Peyer's patch (tissue), 4 donors: ENCODE data around the gene SRRT. TPM values are rescaled to one million over a fixed set of nuclear protein-coding genes. Genes with fewer than 3 reads are reported as not detected.

Experiments used
- DNase-seq, 3 donors: peaks; one replicate each; pipeline ENCODE4 v3.0.0-alpha.2; 2017 to 2019
- H3K27ac ChIP-seq, 4 donors: fragments of 200-600 bp; sonication (generic); one replicate each; pipeline ENCODE4 v1.5.1; 2016 to 2019
- H3K27me3 ChIP-seq, 2 donors: fragments of 200-600 bp; sonication (generic); one replicate each; pipeline ENCODE4 v1.5.1; 2019
- H3K36me3 ChIP-seq, 3 donors: fragments of 200-600 bp; sonication (generic); one replicate each; pipeline ENCODE4 v1.5.1; 2016 to 2019
- H3K4me1 ChIP-seq, 4 donors: fragments of 200-600 bp; sonication (generic); one replicate each; pipeline ENCODE4 v1.5.1; 2016 to 2019
- H3K4me3 ChIP-seq, 4 donors: fragments of 200-600 bp; sonication (generic); 1 replicate in 3 of 4; 2 replicates in 1 of 4; pipeline ENCODE4 v1.5.1; 2016 to 2019; ENCODE audit warnings: mild to moderate bottlenecking in 1 of 4
- H3K9me3 ChIP-seq, 4 donors: fragments of 200-600 bp; sonication (generic); one replicate each; pipeline ENCODE4 v1.5.1; 2016 to 2019; ENCODE audit warnings: mild to moderate bottlenecking in 1 of 4
- POLR2A ChIP-seq, 2 donors: fragments of 450-650 bp; IDR thresholded peaks; one replicate each; pipeline ENCODE4 v1.5.1; 2017; ENCODE audit warnings: antibody characterized with exemption in 2 of 2, mild to moderate bottlenecking in 2 of 2, moderate library complexity in 2 of 2
- total RNA-seq, 4 donors: library from RNA; depleted of rRNA; stranded (reverse); fragments of >200 nt; gene quantifications; one replicate each; pipeline ENCODE4 v1.1.0, GENCODE V29; 2016
- TF ChIP-seq, protein P1 (sequence below), 6 experiments: fragments of 450-650 bp in 4 of 6; fragments of 200-600 bp in 2 of 6; sonication (generic) in 1 of 6; IDR thresholded peaks; one replicate each; pipeline ENCODE4 v1.5.1; 2017 to 2019; ENCODE audit warnings: antibody characterized with exemption in 6 of 6, mild to moderate bottlenecking in 3 of 6, moderate library complexity in 1 of 6

SRRT gene
- total RNA-seq, 4 donors from 2014 or later: 60.9 to 272 (median 113) TPM

DNA sequence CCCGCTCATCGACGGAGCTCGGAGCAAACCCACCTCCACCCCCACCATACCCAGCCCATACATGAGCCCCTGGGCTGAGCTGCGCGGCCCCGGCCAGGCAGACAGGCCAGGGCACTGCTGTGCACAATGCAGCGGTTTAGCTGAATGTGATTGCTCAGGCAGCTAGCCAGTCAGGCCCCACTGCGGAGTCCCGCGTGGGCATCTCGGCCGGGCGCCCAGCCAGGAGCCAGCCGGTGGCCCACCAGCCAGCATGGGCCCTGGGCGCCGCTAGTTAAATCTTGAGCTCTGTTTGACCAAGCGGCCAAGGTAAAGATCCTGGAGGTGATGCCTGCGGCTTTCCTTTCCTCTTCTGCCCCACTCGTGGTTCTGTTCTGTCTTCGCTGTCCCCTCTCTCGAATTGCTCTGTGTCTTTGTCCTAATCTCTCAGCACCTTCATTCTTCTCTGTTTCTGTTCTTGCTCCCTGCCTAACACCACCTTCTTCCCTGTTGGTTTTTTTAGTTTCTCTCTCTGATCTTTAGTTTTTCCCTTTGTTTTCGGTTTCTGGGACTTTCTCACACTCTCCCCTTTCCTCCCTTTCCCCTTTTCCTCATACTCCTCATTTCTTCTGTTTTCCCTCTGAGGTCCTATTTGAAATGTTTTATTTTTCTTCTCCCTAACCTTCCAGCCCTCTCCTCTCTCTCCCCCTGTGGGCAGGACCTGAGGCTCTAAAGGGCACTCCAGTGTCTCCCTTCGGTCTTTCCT, 8.1 kb downstream of the SRRT start:
- no peak for TF ChIP-seq POLR2A (IDR thresholded peaks at IDR 0.05)
- TF ChIP-seq, protein P1, sequence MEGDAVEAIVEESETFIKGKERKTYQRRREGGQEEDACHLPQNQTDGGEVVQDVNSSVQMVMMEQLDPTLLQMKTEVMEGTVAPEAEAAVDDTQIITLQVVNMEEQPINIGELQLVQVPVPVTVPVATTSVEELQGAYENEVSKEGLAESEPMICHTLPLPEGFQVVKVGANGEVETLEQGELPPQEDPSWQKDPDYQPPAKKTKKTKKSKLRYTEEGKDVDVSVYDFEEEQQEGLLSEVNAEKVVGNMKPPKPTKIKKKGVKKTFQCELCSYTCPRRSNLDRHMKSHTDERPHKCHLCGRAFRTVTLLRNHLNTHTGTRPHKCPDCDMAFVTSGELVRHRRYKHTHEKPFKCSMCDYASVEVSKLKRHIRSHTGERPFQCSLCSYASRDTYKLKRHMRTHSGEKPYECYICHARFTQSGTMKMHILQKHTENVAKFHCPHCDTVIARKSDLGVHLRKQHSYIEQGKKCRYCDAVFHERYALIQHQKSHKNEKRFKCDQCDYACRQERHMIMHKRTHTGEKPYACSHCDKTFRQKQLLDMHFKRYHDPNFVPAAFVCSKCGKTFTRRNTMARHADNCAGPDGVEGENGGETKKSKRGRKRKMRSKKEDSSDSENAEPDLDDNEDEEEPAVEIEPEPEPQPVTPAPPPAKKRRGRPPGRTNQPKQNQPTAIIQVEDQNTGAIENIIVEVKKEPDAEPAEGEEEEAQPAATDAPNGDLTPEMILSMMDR (IDR thresholded peaks at IDR 0.05): no peak
- H3K9me3 ChIP-seq: no peaks in the 10 kb centered on the region
- DNase-seq: no peak
- H3K4me3 ChIP-seq: no peak overlapping the region
- peaks cover 0 to 15% (median 10%) of the 10 kb centered on the region in 4 donors for H3K4me1 ChIP-seq
- peaks cover 0 to 99% (median 4%) of the 10 kb centered on the region in 3 donors for H3K36me3 ChIP-seq
- no peak overlapping the region for H3K27ac ChIP-seq
- no peaks in the 10 kb centered on the region for H3K27me3 ChIP-seq

- Histone ChIP-seq H3K4me1 (peaks cover 7 to 24% (median 22%) of the 10 kb centered on the region in 4 donors), H3K27ac (peak overlapping the region in 1 of 4 donors; percentile 20), H3K9me3 (no peaks in the 10 kb centered on the region), H3K27me3 (no peaks in the 10 kb centered on the region), H3K4me3 (no peak overlapping the region), H3K36me3 (peaks cover 0 to 87% (median 4%) of the 10 kb centered on the region in 3 donors)
- TF ChIP-seq POLR2A (IDR thresholded peaks at IDR 0.05): no peak
- TF ChIP-seq, protein P1 (IDR thresholded peaks at IDR 0.05): no peak
- peak in 1 of 3 donors; percentile 68 for DNase-seq
Observed at GRCh38 chr7:100884736-100885439, 10.0 kb downstream of the SRRT start.

DNA sequence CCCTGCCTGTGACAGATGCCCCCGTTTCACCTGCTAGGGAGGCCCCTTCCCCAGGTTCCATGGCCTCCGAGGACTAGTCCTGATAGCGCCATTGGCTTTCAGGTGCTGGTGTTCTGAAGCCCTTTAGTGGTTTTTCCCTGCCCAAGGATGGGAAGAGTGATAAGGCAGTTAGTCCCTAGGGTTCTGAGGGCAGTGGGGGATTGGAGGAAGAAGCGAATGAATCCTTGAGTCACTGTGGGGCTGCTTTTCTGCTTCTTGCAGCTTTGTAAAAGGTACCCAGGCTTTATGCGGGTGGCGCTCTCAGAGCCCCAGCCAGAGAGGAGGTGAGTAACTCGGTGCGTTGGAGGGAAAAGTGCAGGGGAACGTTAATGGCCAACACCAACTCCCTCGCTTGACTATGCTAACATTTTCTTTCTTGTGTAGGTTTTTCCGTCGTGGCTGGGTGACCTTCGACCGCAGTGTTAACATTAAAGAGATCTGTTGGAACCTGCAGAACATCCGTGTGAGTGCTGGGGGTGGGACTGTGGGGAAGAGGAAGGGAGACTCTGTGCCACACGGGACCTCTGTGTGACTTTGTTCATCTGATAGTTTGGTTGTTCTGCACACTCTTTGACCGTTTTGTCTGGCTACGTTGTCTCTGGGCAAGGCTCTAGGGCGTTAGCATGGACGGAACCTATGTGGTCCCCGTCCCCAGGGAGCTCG, 10.7 kb downstream of the SRRT start:
- no peak for TF ChIP-seq POLR2A (IDR thresholded peaks at IDR 0.05)
- TF ChIP-seq, protein P1 (IDR thresholded peaks at IDR 0.05): no peak
- DNase-seq: no peak
- Histone ChIP-seq H3K4me1 (peaks cover 7 to 30% (median 26%) of the 10 kb centered on the region in 4 donors), H3K9me3 (no peaks in the 10 kb centered on the region), H3K36me3 (peaks cover 0 to 80% (median 4%) of the 10 kb centered on the region in 3 donors), H3K27ac (peak overlapping the region in 1 of 4 donors; percentile 20), H3K27me3 (no peaks in the 10 kb centered on the region), H3K4me3 (no peak overlapping the region)

DNA sequence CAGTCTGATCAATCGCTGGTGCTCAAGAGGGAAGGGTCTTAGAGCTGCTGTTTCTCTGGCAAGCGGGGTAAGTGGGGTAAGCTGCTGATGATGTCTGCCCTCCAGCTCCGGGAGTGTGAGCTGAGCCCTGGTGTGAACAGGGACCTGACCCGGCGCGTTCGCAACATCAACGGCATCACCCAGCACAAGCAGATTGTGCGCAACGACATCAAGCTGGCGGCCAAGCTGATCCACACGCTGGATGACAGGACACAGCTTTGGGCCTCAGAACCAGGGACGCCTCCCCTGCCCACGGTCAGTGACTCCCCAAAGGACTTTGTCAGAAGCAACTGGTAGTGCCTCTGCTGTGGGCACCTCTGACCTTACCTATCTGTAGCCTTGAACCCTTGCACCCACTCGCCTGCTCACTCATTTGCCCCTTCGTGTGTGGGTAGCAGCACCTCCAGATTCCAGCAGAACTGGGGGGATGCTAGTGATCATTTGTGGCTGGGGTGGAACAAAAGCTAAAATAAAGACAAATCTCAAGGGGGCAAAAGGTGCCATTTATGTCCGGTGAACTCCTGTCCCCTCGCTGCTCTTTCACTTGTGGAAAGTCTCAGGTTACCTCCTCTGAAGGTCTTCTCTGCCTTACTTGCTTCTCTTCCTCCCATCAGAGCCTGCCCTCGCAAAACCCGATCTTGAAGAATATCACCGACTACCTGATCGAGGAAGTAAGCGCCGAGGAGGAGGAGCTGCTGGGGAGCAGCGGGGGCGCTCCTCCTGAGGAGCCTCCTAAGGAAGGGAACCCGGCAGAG, 11.4 kb downstream of the SRRT start:
- no peaks in the 10 kb centered on the region for H3K9me3 ChIP-seq

More for the DNA sequence above, 11.4 kb downstream of the SRRT start:
- peak overlapping the region in 1 of 4 donors; percentile 85 for H3K27ac ChIP-seq
- no peak for TF ChIP-seq POLR2A (IDR thresholded peaks at IDR 0.05)
- TF ChIP-seq, protein P1 (IDR thresholded peaks at IDR 0.05): no peak
- peaks cover 0 to 73% (median 3%) of the 10 kb centered on the region in 3 donors for H3K36me3 ChIP-seq
- H3K27me3 ChIP-seq: no peaks in the 10 kb centered on the region
- no peak overlapping the region for H3K4me3 ChIP-seq
- H3K4me1 ChIP-seq: peaks cover 7 to 37% (median 32%) of the 10 kb centered on the region in 4 donors
- DNase-seq: no peak
